Left ventricle myocardium inferior (tissue), 1 donor: Measurements from ENCODE around the gene UBP1. TPM values are rescaled to one million over a fixed set of nuclear protein-coding genes. Genes with fewer than 3 reads are reported as not detected.
"Not testable (repeated sequence)": the region's sequence is repeated elsewhere in the genome, so short reads cannot be mapped to it uniquely, and the experiment has no call there.

Source experiments
- DNase-seq: peaks from one replicate; pipeline ENCODE4 v3.0.0-alpha.2; 2020
- H3K27ac ChIP-seq: fragments of 200-600 bp; replicated peaks from 2 replicates; pipeline ENCODE4 v1.8.0; 2021
- H3K27me3 ChIP-seq: fragments of 200-600 bp; 2 replicates; pipeline ENCODE4 v1.8.0; 2021; ENCODE audit warnings: low read depth
- H3K36me3 ChIP-seq: fragments of 200-600 bp; 2 replicates; pipeline ENCODE4 v1.8.0; 2021
- H3K4me1 ChIP-seq: fragments of 200-600 bp; 2 replicates; pipeline ENCODE4 v1.8.0; 2021
- H3K4me3 ChIP-seq: fragments of 200-600 bp; 2 replicates; pipeline ENCODE4 v1.8.0; 2021; ENCODE audit warnings: mild to moderate bottlenecking, moderate library complexity
- H3K9me3 ChIP-seq: fragments of 200-600 bp; replicated peaks from 2 replicates; pipeline ENCODE4 v1.8.0; 2021
- intact Hi-C: fragments of 100-400 bp; cut with micrococcal nuclease; formaldehyde crosslinking; loops from one replicate; pipeline ENCODE4 v1.11.0; 2022
- total RNA-seq: library from RNA; stranded (reverse); fragmentation: NEBNext Ultra II Directional; extraction: Animal tissue kit (Norgen Biotek cat#: 25700); gene quantifications from one replicate; pipeline ENCODE4 v1.2.1, GENCODE V29; 2021
- TF ChIP-seq, protein P1 (sequence below): fragments of 200-600 bp; IDR thresholded peaks from 2 replicates; pipeline ENCODE4 v1.8.0; 2021; ENCODE audit warnings: antibody characterized with exemption, mild to moderate bottlenecking, borderline replicate concordance
- donor health status: DM: no; HTN: yes; CAD: no; lungs with severe emphysema.

Gene UBP1
- total RNA-seq, 1 donor from 2014 or later = 40.6 TPM

DNA sequence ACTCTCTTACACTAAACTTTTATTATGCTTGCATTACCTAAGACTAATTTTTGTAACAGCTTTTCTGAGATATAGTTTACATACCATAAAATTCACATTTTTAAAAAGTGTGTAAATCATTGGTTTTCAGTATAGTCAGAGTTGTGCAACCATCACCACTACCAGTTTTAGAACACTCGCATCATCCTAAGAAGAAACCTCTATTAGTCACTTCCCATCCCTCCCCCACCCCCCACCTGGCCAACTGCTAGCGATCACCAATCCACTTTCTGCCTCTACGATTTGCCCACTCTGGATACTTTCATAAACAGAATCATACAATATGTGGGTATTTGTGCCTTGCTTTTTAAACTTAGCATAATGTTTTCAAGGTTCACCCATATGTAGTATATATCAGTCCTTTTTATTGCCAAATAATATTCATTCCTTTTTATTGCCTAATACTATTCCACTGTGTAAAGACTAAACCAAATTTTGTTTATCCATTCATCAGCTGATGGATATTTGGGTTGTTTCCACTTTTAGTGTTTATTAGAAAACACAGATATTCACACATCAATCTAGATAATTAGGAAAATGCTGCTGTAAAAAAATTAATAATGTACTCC lies 23.0 kb downstream of the UBP1 start:
- H3K9me3 ChIP-seq = no peaks in the 10 kb centered on the region
- no peak for DNase-seq
- TF ChIP-seq, protein P1, sequence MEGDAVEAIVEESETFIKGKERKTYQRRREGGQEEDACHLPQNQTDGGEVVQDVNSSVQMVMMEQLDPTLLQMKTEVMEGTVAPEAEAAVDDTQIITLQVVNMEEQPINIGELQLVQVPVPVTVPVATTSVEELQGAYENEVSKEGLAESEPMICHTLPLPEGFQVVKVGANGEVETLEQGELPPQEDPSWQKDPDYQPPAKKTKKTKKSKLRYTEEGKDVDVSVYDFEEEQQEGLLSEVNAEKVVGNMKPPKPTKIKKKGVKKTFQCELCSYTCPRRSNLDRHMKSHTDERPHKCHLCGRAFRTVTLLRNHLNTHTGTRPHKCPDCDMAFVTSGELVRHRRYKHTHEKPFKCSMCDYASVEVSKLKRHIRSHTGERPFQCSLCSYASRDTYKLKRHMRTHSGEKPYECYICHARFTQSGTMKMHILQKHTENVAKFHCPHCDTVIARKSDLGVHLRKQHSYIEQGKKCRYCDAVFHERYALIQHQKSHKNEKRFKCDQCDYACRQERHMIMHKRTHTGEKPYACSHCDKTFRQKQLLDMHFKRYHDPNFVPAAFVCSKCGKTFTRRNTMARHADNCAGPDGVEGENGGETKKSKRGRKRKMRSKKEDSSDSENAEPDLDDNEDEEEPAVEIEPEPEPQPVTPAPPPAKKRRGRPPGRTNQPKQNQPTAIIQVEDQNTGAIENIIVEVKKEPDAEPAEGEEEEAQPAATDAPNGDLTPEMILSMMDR = no peak
- H3K36me3 ChIP-seq = peaks cover 54% of the 10 kb centered on the region
- H3K4me3 ChIP-seq = no peak overlapping the region
- no peaks in the 10 kb centered on the region for H3K27me3 ChIP-seq
- no peak overlapping the region for H3K27ac ChIP-seq
- H3K4me1 ChIP-seq = no peaks in the 10 kb centered on the region
- intact Hi-C loops = no loop called here

DNA sequence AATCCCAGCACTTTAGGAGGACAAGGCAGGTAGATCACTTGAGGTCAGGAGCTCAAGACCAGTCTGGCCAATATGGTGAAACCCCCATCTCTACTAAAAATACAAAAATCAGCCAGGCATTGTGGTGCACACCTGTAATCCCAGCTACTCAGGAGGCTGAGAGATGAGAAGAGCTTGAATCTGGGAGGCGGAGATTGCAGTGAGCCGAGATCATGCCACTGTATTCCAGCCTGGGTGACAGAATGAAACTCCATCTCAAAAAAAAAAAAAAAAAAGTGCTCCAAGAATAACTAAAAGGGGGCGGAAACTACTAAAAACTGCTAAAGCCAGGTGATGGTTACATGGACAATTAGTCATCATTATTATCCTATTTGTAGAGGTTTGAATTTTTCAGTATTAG lies 29.4 kb downstream of the UBP1 start:
- H3K4me1 ChIP-seq, H3K4me3 ChIP-seq, intact Hi-C loops, H3K27me3 ChIP-seq, DNase-seq, H3K9me3 ChIP-seq, H3K27ac ChIP-seq: not testable (repeated sequence)
- H3K36me3 ChIP-seq = peaks cover 79% of the 10 kb centered on the region

DNA sequence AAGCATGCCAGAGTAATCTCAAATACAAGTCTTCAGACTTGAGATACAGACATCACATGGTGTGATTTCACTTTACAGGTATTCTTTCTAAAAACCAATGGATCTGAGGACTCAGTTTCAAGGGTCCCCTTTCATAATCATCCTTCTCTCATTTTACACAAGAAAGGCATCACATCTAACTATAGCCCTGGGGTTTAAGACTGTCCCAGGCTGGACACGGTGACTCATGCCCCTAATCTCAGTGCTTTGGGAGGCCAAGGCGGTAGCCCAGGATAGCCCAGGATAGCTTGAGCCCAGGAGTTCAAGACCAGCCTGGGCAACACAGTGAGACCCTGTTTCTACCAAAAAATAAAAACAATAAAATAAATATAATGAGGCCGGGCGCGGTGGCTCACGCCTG lies 36.4 kb downstream of the UBP1 start:
- DNase-seq = no peak
- TF ChIP-seq, protein P1 = no peak
- Histone ChIP-seq H3K27me3 (no peaks in the 10 kb centered on the region), H3K4me3 (no peak overlapping the region), H3K27ac (no peak overlapping the region), H3K36me3 (peaks cover 94% of the 10 kb centered on the region), H3K4me1 (no peaks in the 10 kb centered on the region), H3K9me3 (no peaks in the 10 kb centered on the region)
- intact Hi-C loops = no loop called here

DNA sequence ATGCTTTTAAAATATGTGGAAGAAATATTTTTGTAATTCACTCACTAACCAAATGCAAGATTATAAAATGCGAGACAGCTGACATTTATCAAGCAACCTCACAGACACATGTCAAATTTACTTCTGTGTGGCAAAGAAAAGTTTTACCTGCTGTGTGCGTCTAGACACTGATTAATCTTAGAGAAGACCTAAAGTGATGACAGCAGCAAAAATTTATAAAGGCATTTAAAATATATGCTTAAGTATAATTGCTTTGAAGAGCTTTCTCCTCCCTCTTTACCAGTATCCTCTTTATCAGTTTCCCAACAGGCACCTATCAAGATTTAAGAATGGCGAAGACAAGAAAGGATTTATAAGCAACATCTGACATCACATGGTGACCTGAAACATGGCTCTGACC lies 37.3 kb downstream of the UBP1 start:
- no peaks in the 10 kb centered on the region for H3K4me1 ChIP-seq
- TF ChIP-seq, protein P1 = no peak
- peaks cover 94% of the 10 kb centered on the region for H3K36me3 ChIP-seq
- no peaks in the 10 kb centered on the region for H3K27me3 ChIP-seq
- H3K27ac ChIP-seq = no peak overlapping the region
- DNase-seq = no peak
- H3K4me3 ChIP-seq = no peak overlapping the region
- intact Hi-C loops = no loop called here
- H3K9me3 ChIP-seq = no peaks in the 10 kb centered on the region

DNA sequence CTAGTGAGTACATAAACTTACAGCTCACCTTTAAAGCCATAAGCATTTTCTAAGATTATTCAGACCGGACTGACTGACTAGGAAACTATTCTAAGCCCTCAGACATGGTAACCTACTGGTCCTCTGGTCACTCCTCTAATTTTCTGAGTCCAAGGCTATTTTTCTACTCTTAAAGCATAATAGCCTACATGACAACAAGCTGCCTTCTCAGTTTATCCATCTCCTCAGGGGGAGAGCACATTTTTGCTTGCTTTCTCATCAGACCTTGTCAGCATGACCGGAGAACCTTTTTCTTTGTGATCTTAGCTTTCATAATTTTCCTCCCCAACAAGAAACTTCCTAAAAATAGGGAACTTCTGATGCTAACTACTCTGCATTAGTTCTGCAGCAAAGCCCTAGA lies 38.4 kb downstream of the UBP1 start:
- DNase-seq = no peak
- H3K27me3 ChIP-seq = no peaks in the 10 kb centered on the region
- H3K4me3 ChIP-seq = no peak overlapping the region
- H3K4me1 ChIP-seq = no peaks in the 10 kb centered on the region
- intact Hi-C loops = no loop called here
- TF ChIP-seq, protein P1 = no peak
- H3K27ac ChIP-seq = no peak overlapping the region
- no peaks in the 10 kb centered on the region for H3K9me3 ChIP-seq
- peaks cover 94% of the 10 kb centered on the region for H3K36me3 ChIP-seq

DNA sequence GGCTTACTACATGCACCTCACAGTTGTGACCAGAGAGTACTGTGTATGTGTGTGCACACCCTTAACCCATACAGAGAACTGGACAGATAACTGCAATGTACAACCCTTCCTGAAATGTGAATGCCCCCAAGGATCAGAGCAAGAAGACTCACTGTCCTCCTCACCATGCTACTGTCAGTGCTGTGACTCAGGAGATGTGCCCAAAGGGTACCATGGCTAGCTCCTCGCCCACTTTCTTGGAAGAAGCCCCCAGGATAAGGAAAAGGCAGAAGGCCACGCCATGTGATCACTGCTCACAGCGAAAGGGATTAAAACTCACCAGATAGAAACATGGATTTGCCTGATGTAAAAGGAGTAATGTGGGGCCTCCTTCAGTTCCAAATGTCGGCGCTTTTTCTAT lies 41.8 kb downstream of the UBP1 start:
- TF ChIP-seq, protein P1 = no peak
- Histone ChIP-seq H3K9me3 (no peaks in the 10 kb centered on the region), H3K27me3 (no peaks in the 10 kb centered on the region), H3K36me3 (peaks cover 99% of the 10 kb centered on the region), H3K27ac (no peak overlapping the region), H3K4me3 (no peak overlapping the region), H3K4me1 (no peaks in the 10 kb centered on the region)
- intact Hi-C loops = no loop called here
- DNase-seq = no peak
